ENCODE results near the gene LITAFD. TPM values are rescaled to one million over a fixed set of nuclear protein-coding genes. Genes with fewer than 3 reads are reported as not detected.
"Not testable (repeated sequence)": the region's sequence is repeated elsewhere in the genome, so short reads cannot be mapped to it uniquely, and the experiment has no call there.

The LITAFD gene
- polyA plus RNA-seq, 1 experiment, result not detected

DNA sequence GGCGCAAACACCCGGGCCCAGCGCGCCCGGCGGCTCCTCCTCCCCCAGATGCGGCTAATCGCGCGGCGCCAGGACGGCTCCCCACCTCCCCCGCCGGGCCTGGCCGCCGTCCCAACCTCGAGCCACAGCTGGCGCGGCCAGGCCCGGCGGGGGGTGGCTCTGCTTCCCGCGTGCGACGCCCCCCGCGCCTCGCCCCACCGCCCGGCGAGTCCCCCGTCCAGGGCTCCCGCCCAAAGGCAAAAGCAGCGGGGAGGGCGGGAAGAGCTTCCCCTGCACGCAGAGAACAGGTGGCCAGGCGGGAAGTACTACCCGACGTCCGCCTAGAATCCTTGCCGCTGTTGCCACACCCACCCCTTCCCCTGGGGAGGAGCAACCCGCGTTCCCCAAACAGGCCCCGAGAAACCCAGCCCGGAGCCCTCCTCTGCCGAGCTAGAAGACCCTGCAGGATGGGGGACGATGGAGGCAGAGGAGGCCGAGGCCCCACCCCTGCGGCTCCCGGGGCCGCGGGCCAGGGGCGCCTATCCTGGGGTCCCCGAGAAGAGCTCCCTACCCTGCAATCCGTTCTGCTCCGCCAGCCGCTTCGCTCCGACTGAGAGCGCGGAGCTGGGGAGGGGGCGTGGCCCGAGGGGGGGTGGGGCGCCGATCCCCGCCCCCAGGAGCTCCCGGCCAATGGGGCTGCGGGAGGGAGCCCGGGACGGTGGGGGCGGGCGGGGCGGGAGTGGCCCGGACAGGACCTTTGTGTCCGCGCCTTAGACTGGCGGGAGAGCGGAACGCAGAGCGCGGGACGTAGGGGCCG lies 13.5 kb upstream of the LITAFD start, which contains the start of gene CARHSP1:
Gene CARHSP1 (minus strand): TSS at position 591 of the 796 bp plus-strand sequence. CDS start 9,678 bp downstream, outside the sequence.
- no peaks in the 10 kb centered on the region for H3K27me3 ChIP-seq (ENCODE audit: control insufficient read depth, insufficient read depth, low read length)
- no peak for DNase-seq (ENCODE audit: low read depth, low spot score)
- no peaks in the 10 kb centered on the region; the same call in 1 of the 2 replicates for H3K9me3 ChIP-seq (ENCODE audit: control insufficient read depth, insufficient read depth, low read length)
- H3K4me3 ChIP-seq (ENCODE audit: low read depth, low read length), result peak within 1 kb of the TSS; percentile 68
- H3K27ac ChIP-seq (ENCODE audit: low read depth, low read length), result peak within 1 kb of the TSS; percentile 89
- TF ChIP-seq CTCF (IDR thresholded peaks at IDR 0.05; ENCODE audit: low read depth, low read length), result no peak
- ChIA-PET CTCF (interaction anchor here (1.2 to 4.5 kb wide), 4 partner anchors 12 to 266 kb away, joined by 3 to 43 read pairs (median 3); no protein-coding TSS in a partner anchor), POLR2A (interaction anchor here (0.7 to 2.1 kb wide), 16 partner anchors 8 to 234 kb away, joined by 3 to 21 read pairs (median 4); partner anchors contain the start of genes HAPSTR1 and USP7)

DNA sequence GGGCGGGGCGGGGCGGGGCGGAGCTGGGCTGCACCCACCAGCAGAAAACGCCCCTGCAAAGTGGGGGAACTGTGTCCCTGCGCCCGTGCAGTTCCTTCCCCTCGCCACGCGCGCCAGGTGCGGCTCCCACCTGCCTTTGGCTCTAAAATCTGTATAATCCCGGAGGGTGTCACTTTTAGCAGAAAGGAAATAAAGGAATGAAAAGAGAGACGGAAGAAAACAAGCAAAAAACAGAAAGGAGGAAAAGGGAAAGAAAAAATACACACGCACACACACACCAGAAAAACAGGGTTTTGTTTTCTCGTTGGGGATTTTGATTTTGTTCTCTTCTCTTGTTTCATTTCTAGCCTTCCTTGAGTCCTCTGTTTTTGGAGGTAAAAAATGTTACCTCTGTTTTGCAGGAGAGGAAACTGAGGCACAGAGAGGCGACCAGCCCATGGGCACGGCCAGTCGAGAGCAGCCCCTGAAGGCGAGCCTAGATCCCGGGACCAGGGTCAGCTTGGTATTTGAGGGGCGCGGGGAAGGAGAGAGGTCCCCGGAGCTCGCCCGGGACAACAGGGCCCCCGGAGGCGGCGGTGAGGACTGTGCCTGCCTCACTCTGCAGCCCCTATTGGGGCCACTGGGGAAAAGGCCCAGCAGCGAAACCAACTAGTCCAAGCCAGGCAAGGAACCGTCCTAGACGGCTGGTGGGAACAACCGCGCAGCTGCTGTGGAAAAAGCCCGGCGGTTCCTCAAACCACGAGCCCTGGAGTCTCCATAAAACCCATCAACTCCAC lies 12.8 kb upstream of the LITAFD start:
- Histone ChIP-seq H3K27ac (ENCODE audit: low read depth, low read length) (no peak overlapping the region), H3K27me3 (ENCODE audit: control insufficient read depth, insufficient read depth, low read length) (no peaks in the 10 kb centered on the region), H3K9me3 (ENCODE audit: control insufficient read depth, insufficient read depth, low read length) (no peaks in the 10 kb centered on the region; the same call in 1 of the 2 replicates), H3K4me3 (ENCODE audit: low read depth, low read length) (peak overlapping the region; percentile 62)
- no peak for DNase-seq (ENCODE audit: low read depth, low spot score)
- ChIA-PET CTCF (interaction anchor here (1.2 to 4.5 kb wide), 4 partner anchors 11 to 266 kb away, joined by 3 to 43 read pairs (median 3); no protein-coding TSS in a partner anchor), POLR2A (interaction anchor here (0.7 to 2.1 kb wide), 15 partner anchors 9 to 222 kb away, joined by 3 to 21 read pairs (median 5); partner anchors contain the start of genes HAPSTR1 and USP7)
- no peak for TF ChIP-seq CTCF (IDR thresholded peaks at IDR 0.05; ENCODE audit: low read depth, low read length)

DNA sequence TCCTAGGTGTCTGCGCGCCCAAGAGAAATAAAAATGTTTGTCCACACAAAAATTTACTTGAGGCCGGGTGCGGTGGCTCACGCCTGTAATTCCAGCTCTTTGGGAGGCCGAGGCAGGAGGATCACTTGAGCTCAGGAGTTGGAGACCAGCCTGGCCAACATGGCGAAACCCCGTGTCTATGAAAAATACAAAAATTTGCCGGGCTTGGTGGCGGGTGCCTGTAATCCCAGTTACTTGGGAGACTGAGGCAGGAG lies 12.2 kb upstream of the LITAFD start:
- H3K9me3 ChIP-seq (ENCODE audit: control insufficient read depth, insufficient read depth, low read length), result not testable (repeated sequence)
- CTCF ChIA-PET, result interaction anchor here (1.3 to 4.5 kb wide), 2 partner anchors 11 to 36 kb away, joined by 3 to 43 read pairs; no protein-coding TSS in a partner anchor
- POLR2A ChIA-PET, result interaction anchor here (2.1 kb wide), 1 partner anchor 19 kb away, joined by 13 read pairs; no protein-coding TSS in a partner anchor

DNA sequence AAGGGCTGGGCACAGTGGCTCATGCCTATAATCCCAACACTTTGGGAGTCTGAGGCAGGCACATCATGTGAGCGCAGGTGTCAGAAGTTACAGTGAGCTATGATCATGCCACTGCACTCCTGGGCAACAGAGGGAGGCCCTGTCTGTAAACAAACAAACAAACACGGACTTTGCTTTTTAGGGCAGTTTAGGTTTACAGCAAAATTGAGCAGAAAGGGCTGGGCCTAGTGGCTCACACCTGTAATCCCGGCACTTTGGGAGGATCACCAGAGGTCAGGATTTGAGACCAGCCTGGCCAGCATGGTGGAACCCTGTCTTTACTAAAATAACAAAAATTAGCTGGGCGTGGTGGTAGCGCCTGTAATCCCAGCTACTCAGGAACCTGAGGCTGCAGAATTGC lies 10.1 kb upstream of the LITAFD start:
- H3K9me3 ChIP-seq (ENCODE audit: control insufficient read depth, insufficient read depth, low read length), result no peaks in the 10 kb centered on the region; the same call in 1 of the 2 replicates
- ChIA-PET POLR2A (interaction anchor here (0.6 to 1.1 kb wide), 3 partner anchors 13 to 219 kb away, joined by 3 to 5 read pairs (median 3); partner anchors contain the start of gene HAPSTR1), CTCF (no interaction called here)
- DNase-seq (ENCODE audit: low read depth, low spot score), result no peak
- H3K27me3 ChIP-seq (ENCODE audit: control insufficient read depth, insufficient read depth, low read length), result no peaks in the 10 kb centered on the region
- H3K27ac ChIP-seq (ENCODE audit: low read depth, low read length), result no peak overlapping the region
- no peak for TF ChIP-seq CTCF (IDR thresholded peaks at IDR 0.05; ENCODE audit: low read depth, low read length)
- no peak overlapping the region for H3K4me3 ChIP-seq (ENCODE audit: low read depth, low read length)

More for the DNA sequence above, 12.2 kb upstream of the LITAFD start:
- not testable (repeated sequence) for DNase-seq (ENCODE audit: low read depth, low spot score); H3K4me3 ChIP-seq (ENCODE audit: low read depth, low read length); H3K27ac ChIP-seq (ENCODE audit: low read depth, low read length); H3K27me3 ChIP-seq (ENCODE audit: control insufficient read depth, insufficient read depth, low read length)
